GM12874 (cell line): ENCODE data around the gene TAS2R41.

Source experiments
- CTCF ChIP-seq: IDR thresholded peaks from 2 replicates; pipeline ENCODE4 v1.5.1; 2011; ENCODE audit warnings: low read depth, mild to moderate bottlenecking, control low read depth, low read length, moderate library complexity; ENCODE audit not compliant: insufficient read depth

The TAS2R41 gene

GRCh38 chr7:143495851-143496250 lies 18.2 kb downstream of the TAS2R41 start:
- TF ChIP-seq CTCF = no peak

GRCh38 chr7:143496263-143496662 lies 18.6 kb downstream of the TAS2R41 start:
- no peak for TF ChIP-seq CTCF

GRCh38 chr7:143497008-143497795 lies 19.5 kb downstream of the TAS2R41 start:
- TF ChIP-seq CTCF = no peak

- TF ChIP-seq CTCF = no peak
Observed at GRCh38 chr7:143499246-143499645, 21.6 kb downstream of the TAS2R41 start.

GRCh38 chr7:143499743-143500348 lies 22.2 kb downstream of the TAS2R41 start:
- TF ChIP-seq CTCF = no peak

GRCh38 chr7:143503261-143503660 lies 25.6 kb downstream of the TAS2R41 start:
- no peak for TF ChIP-seq CTCF

- TF ChIP-seq CTCF = no peak
Observed at GRCh38 chr7:143504215-143504936, 26.7 kb downstream of the TAS2R41 start.
